Panc1 (cell line): ENCODE data around the gene LRRC34. TPM values are rescaled to one million over a fixed set of nuclear protein-coding genes. Genes with fewer than 3 reads are reported as not detected.

Source experiments
- total RNA-seq: library from RNA; stranded (reverse); gene quantifications from one replicate; pipeline ENCODE4 v1.2.1, GENCODE V29; 2021; ENCODE audit not compliant: unreplicated experiment

Gene LRRC34
- total RNA-seq, 1 experiment from 2014 or later, result 1.2 TPM

Other genes starting within 250 kb of the LRRC34 start
- gene MECOM, start 149.2 kb downstream of the LRRC34 start, total RNA-seq, result 0.21 TPM
- 6.0 TPM for gene TERC, start 47.8 kb downstream of the LRRC34 start, total RNA-seq
- 1.7 TPM for gene ACTRT3, start 43.3 kb downstream of the LRRC34 start, total RNA-seq
- 16.2 TPM for gene MYNN, start 39.5 kb downstream of the LRRC34 start, total RNA-seq
- gene LRRIQ4, start within 50 bp of the LRRC34 start, total RNA-seq, result not detected
- not detected for gene LRRC31, start 57.0 kb upstream of the LRRC34 start, total RNA-seq
- not detected for gene SAMD7, start 98.7 kb upstream of the LRRC34 start, total RNA-seq
- gene SEC62, start 153.9 kb upstream of the LRRC34 start, total RNA-seq, result 89.9 TPM
- gene GPR160, start 225.1 kb upstream of the LRRC34 start, total RNA-seq, result 0.18 TPM